Esophagus squamous epithelium (tissue), 4 donors: ENCODE measurements around the gene KLHL35.

Experiments used
- POLR2A ChIP-seq, 4 donors: fragments of 450-650 bp; IDR thresholded peaks; one replicate each; pipeline ENCODE4 v1.6.1; 2017; ENCODE audit warnings: antibody characterized with exemption in 4 of 4, mild to moderate bottlenecking in 4 of 4, moderate library complexity in 3 of 4
- TF ChIP-seq, protein P1 (sequence below), 6 experiments: fragments of 450-650 bp in 4 of 6; fragments of 200-600 bp in 2 of 6; sonication (generic) in 2 of 6; IDR thresholded peaks; one replicate each; pipeline ENCODE4 v1.5.1; 2016 to 2019; ENCODE audit warnings: antibody characterized with exemption in 6 of 6, mild to moderate bottlenecking in 4 of 6, moderate library complexity in 4 of 6

DNA sequence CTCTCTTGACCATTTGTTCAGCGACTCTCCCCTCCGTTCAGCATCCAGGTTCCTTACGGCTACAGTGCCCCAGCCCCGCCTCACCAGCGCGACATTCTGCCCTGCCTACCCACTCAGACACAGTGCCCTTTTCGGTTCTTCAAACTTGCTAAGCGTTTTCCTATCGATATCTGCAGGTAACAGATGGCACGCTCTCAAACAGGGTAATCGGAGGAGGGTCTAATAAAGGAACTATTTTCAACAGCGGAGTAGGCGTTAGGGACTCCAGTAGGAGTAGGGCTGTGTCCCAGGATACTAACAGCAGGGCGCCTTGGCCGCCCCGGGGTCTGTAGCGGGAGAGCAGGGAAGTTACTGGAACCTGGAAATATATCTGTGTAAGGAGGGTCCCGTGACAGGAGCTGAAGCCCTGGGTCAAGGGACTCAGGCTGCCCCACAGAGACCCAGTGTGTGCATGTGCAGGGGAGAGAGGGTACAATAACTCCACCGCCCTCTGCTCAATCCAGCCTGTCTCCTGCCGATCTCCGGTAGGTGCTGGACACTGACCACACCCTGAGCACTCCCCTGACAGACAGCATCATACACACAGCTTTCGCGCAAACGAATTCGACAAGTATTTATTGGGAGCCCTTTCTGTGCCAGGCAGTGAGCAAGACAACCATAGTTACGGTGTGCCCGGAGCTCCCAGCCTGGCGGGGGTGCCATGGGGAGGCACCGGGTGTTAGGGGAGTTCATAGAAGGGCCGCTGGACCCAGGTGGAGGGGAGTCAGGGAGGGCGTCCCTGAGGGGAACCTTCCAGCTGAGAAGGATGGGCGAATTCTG, 2.1 kb downstream of the KLHL35 start:
- TF ChIP-seq, protein P1, sequence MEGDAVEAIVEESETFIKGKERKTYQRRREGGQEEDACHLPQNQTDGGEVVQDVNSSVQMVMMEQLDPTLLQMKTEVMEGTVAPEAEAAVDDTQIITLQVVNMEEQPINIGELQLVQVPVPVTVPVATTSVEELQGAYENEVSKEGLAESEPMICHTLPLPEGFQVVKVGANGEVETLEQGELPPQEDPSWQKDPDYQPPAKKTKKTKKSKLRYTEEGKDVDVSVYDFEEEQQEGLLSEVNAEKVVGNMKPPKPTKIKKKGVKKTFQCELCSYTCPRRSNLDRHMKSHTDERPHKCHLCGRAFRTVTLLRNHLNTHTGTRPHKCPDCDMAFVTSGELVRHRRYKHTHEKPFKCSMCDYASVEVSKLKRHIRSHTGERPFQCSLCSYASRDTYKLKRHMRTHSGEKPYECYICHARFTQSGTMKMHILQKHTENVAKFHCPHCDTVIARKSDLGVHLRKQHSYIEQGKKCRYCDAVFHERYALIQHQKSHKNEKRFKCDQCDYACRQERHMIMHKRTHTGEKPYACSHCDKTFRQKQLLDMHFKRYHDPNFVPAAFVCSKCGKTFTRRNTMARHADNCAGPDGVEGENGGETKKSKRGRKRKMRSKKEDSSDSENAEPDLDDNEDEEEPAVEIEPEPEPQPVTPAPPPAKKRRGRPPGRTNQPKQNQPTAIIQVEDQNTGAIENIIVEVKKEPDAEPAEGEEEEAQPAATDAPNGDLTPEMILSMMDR (IDR thresholded peaks at IDR 0.05) = peak in 1 of 6 experiments; percentile 3
- TF ChIP-seq POLR2A (IDR thresholded peaks at IDR 0.05) = no peak
